Measurements from ENCODE around the gene WDR7.

DNA sequence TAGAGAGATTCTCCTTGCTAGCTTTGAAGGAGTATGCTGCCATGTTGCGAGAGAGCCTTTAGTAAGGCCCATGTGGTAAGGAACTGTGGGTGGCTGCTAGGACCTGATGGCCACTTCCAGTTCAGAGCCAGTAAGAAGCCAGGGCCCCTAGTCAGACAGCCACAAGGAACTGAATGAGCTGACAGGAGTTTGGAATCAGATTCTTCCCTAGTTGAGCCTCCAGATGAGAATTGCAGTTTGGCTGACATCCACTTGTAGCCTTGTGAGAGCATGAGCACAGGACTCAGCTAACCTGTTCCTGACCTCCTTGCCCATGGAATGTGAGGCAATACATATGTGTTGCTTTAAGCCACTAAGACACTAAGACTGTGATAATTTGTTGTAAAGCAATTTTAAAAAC, 1.2 kb upstream of the WDR7 start:
- TF ChIP-seq, protein P1, sequence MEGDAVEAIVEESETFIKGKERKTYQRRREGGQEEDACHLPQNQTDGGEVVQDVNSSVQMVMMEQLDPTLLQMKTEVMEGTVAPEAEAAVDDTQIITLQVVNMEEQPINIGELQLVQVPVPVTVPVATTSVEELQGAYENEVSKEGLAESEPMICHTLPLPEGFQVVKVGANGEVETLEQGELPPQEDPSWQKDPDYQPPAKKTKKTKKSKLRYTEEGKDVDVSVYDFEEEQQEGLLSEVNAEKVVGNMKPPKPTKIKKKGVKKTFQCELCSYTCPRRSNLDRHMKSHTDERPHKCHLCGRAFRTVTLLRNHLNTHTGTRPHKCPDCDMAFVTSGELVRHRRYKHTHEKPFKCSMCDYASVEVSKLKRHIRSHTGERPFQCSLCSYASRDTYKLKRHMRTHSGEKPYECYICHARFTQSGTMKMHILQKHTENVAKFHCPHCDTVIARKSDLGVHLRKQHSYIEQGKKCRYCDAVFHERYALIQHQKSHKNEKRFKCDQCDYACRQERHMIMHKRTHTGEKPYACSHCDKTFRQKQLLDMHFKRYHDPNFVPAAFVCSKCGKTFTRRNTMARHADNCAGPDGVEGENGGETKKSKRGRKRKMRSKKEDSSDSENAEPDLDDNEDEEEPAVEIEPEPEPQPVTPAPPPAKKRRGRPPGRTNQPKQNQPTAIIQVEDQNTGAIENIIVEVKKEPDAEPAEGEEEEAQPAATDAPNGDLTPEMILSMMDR (IDR thresholded peaks at IDR 0.05; ENCODE audit: low read depth, low read length), result no peak
- TF ChIP-seq EZH2phosphoT487 (IDR thresholded peaks at IDR 0.05; ENCODE audit: low read depth), result no peak

All from OCI-LY3 (cell line).